ENCODE results near the gene PCBP3. TPM values are rescaled to one million over a fixed set of nuclear protein-coding genes. Genes with fewer than 3 reads are reported as not detected.

PCBP3 gene
- total RNA-seq, 2 experiments from 2014 or later: 1.3 to 1.4 TPM

- CTCF ChIA-PET: no interaction called here
- POLR2A ChIA-PET: no interaction called here
- Mint-ChIP-seq H3K4me3 (no peak overlapping the region), H3K9me3 (ENCODE audit: insufficient read depth) (no peaks in the 10 kb centered on the region), H3K4me1 (ENCODE audit: low read depth) (no peaks in the 10 kb centered on the region), H3K36me3 (ENCODE audit: low read depth) (no peaks in the 10 kb centered on the region), H3K27me3 (ENCODE audit: low read depth) (no peaks in the 10 kb centered on the region), H3K27ac (no peak overlapping the region)
- no peak for ATAC-seq
- DNase-seq: no peak
These were observed 262.8 kb downstream of the PCBP3 start for GRCh38 chr21:45906196-45906805.

DNA sequence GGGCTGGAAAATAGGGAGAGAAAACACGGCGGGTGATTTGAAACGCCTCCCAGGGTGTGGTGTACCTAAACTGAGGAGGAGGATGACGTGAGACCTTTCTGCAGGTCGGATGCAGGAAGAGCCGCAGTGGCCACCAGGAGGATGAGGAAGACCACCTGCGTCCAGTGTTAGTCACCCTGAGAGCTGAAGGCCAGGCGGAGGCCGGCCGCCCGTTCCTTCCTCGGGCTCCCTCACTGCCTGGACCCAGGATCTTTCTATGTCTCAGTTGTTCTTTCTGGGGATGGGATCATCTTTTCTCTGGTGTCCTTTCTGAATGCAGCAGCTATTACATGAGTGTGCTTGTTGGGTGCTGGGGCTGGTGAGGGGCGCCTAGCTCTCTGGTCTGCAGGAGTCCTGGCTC, 263.3 kb downstream of the PCBP3 start:
- ChIA-PET POLR2A (no interaction called here), CTCF (no interaction called here)
- ATAC-seq (no peak), DNase-seq (no peak)
- no peak overlapping the region for H3K27ac Mint-ChIP-seq
- no peak overlapping the region for H3K4me3 Mint-ChIP-seq
- H3K27me3 Mint-ChIP-seq (ENCODE audit: low read depth): no peaks in the 10 kb centered on the region
- no peaks in the 10 kb centered on the region for H3K9me3 Mint-ChIP-seq (ENCODE audit: insufficient read depth)
- no peaks in the 10 kb centered on the region for H3K36me3 Mint-ChIP-seq (ENCODE audit: low read depth)
- H3K4me1 Mint-ChIP-seq (ENCODE audit: low read depth): no peaks in the 10 kb centered on the region

- H3K9me3 Mint-ChIP-seq (ENCODE audit: insufficient read depth): no peaks in the 10 kb centered on the region
- DNase-seq (no peak), ATAC-seq (no peak)
- H3K27me3 Mint-ChIP-seq (ENCODE audit: low read depth): no peaks in the 10 kb centered on the region
- H3K36me3 Mint-ChIP-seq (ENCODE audit: low read depth): no peaks in the 10 kb centered on the region
- ChIA-PET CTCF (no interaction called here), POLR2A (no interaction called here)
- H3K4me3 Mint-ChIP-seq: no peak overlapping the region
- H3K4me1 Mint-ChIP-seq (ENCODE audit: low read depth): no peaks in the 10 kb centered on the region
- no peak overlapping the region for H3K27ac Mint-ChIP-seq
These were observed 265.2 kb downstream of the PCBP3 start for GRCh38 chr21:45908536-45909237.

GRCh38 chr21:45909238-45909988, 265.9 kb downstream of the PCBP3 start:
- POLR2A ChIA-PET: no interaction called here
- CTCF ChIA-PET: no interaction called here
- no peaks in the 10 kb centered on the region for H3K27me3 Mint-ChIP-seq (ENCODE audit: low read depth)
- no peak overlapping the region for H3K4me3 Mint-ChIP-seq
- no peak overlapping the region for H3K27ac Mint-ChIP-seq
- H3K9me3 Mint-ChIP-seq (ENCODE audit: insufficient read depth): no peaks in the 10 kb centered on the region
- H3K36me3 Mint-ChIP-seq (ENCODE audit: low read depth): no peaks in the 10 kb centered on the region
- no peaks in the 10 kb centered on the region for H3K4me1 Mint-ChIP-seq (ENCODE audit: low read depth)
- no peak for DNase-seq
- no peak for ATAC-seq

DNA sequence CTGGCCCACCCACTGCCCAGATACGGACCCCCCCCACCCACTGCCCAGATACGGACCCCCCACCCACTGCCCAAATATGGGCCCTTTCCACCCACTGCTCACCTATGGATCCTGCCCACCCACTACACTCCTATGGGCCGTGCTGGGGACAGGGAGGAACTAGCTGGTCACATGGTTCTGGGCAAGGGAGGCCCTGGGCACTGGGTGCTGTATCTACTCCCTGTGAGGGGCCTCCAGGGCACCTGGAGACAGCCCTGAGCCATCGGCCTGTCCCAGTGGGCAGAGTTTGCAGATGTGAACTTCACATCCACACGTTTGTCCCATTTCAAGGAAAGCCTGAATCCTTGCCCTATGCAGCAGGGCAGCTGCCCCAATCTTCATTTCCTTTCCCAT, 266.6 kb downstream of the PCBP3 start:
- CTCF ChIA-PET: no interaction called here
- DNase-seq (no peak), ATAC-seq (no peak)
- H3K4me3 Mint-ChIP-seq: no peak overlapping the region
- POLR2A ChIA-PET: no interaction called here
- H3K27me3 Mint-ChIP-seq (ENCODE audit: low read depth): no peaks in the 10 kb centered on the region
- H3K36me3 Mint-ChIP-seq (ENCODE audit: low read depth): no peaks in the 10 kb centered on the region
- peaks cover 2% of the 10 kb centered on the region for H3K4me1 Mint-ChIP-seq (ENCODE audit: low read depth)
- H3K9me3 Mint-ChIP-seq (ENCODE audit: insufficient read depth): no peaks in the 10 kb centered on the region
- no peak overlapping the region for H3K27ac Mint-ChIP-seq

- no peak for ATAC-seq
- Mint-ChIP-seq H3K36me3 (ENCODE audit: low read depth) (no peaks in the 10 kb centered on the region), H3K27me3 (ENCODE audit: low read depth) (no peaks in the 10 kb centered on the region), H3K4me1 (ENCODE audit: low read depth) (peaks cover 3% of the 10 kb centered on the region), H3K4me3 (no peak overlapping the region), H3K27ac (no peak overlapping the region), H3K9me3 (ENCODE audit: insufficient read depth) (no peaks in the 10 kb centered on the region)
- ChIA-PET POLR2A (no interaction called here), CTCF (no interaction called here)
- DNase-seq: no peak
These were observed 267.2 kb downstream of the PCBP3 start for GRCh38 chr21:45910548-45911221.

DNA sequence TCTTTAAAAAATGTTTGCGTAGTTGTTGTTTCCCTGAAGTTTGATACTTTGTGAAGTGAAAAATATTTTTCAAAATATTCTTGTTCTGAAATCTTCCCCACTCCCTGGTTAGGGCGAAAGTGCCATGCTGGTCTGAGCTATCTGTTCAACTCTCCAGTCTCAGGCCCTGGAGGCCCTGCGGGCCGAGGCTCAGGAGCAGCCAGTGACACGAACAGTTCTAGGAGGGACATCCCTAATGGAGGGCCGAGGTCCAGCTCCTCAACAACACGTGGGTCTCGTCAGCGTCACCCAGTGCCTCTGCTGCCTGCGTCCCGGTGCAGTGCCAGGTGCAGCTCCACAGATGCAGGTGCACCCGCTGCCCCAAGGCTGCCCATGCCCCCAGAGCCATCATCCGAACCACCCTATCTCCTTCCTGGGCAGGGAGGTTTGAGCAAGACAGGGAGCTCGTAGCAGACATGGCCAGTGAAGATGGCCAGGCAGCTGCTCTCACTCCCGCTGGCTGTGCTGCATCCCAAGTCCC, 268.3 kb downstream of the PCBP3 start:
- CTCF ChIA-PET: no interaction called here
- POLR2A ChIA-PET: no interaction called here

DNA sequence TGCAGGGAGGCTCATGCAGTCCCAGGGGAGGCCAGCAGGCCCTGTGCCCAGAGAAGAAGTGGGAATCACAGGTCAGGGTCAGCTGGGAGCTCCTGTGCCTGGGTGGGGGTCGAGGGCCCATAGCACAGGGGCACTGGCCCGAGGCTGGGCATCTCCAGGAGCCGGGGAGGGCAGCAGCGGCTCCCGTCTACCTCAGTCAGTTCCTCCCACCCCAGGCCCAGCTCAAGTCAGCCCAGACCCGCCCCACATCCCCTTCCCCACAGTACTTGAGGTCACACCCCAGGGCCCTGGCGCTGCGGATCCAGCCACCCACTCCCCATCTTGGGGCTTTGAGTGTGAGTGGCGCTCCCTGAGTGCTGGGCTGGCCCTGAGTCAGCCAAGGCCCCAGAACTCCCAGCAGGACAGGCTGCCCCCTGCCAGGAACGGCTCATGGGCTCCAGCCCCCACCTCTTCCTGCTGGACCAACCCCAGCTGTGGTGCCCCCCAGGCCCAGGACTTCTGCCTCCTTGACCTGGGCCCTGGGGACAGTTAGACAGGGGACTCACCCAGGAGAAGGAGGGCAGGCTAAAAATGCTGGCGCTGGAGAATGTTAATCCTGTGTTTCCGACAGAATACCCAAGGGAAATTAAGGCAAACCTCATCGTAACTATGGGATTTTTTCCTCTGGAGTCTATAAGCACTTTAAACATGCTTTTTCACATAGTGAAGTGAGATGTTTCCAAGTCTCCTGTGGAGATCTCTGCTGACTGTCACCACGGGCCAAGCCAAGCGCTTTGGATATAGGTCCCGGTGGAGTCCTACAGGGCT, 269.3 kb downstream of the PCBP3 start:
- no peaks in the 10 kb centered on the region for H3K36me3 Mint-ChIP-seq (ENCODE audit: low read depth)
- no peaks in the 10 kb centered on the region for H3K27me3 Mint-ChIP-seq (ENCODE audit: low read depth)
- POLR2A ChIA-PET: no interaction called here
- ATAC-seq (no peak), DNase-seq (no peak)
- CTCF ChIA-PET: no interaction called here
- peaks cover 5% of the 10 kb centered on the region for H3K4me1 Mint-ChIP-seq (ENCODE audit: low read depth)
- H3K4me3 Mint-ChIP-seq: no peak overlapping the region
- H3K27ac Mint-ChIP-seq: no peak overlapping the region
- H3K9me3 Mint-ChIP-seq (ENCODE audit: insufficient read depth): no peaks in the 10 kb centered on the region

More for the DNA sequence above, 268.3 kb downstream of the PCBP3 start:
- H3K4me3 Mint-ChIP-seq: no peak overlapping the region
- no peak for ATAC-seq
- no peaks in the 10 kb centered on the region for H3K27me3 Mint-ChIP-seq (ENCODE audit: low read depth)
- H3K36me3 Mint-ChIP-seq (ENCODE audit: low read depth): no peaks in the 10 kb centered on the region
- H3K4me1 Mint-ChIP-seq (ENCODE audit: low read depth): peaks cover 5% of the 10 kb centered on the region
- no peaks in the 10 kb centered on the region for H3K9me3 Mint-ChIP-seq (ENCODE audit: insufficient read depth)
- DNase-seq: no peak
- H3K27ac Mint-ChIP-seq: no peak overlapping the region

GRCh38 chr21:45913418-45913765, 269.9 kb downstream of the PCBP3 start:
- no peak overlapping the region for H3K27ac Mint-ChIP-seq
- CTCF ChIA-PET: no interaction called here
- no peaks in the 10 kb centered on the region for H3K27me3 Mint-ChIP-seq (ENCODE audit: low read depth)
- H3K9me3 Mint-ChIP-seq (ENCODE audit: insufficient read depth): no peaks in the 10 kb centered on the region
- no peak overlapping the region for H3K4me3 Mint-ChIP-seq
- H3K4me1 Mint-ChIP-seq (ENCODE audit: low read depth): peaks cover 5% of the 10 kb centered on the region
- ATAC-seq (no peak), DNase-seq (no peak)
- no peaks in the 10 kb centered on the region for H3K36me3 Mint-ChIP-seq (ENCODE audit: low read depth)
- POLR2A ChIA-PET: no interaction called here

GRCh38 chr21:45913886-45914285, 270.4 kb downstream of the PCBP3 start:
- Mint-ChIP-seq H3K27me3 (ENCODE audit: low read depth) (no peaks in the 10 kb centered on the region), H3K9me3 (ENCODE audit: insufficient read depth) (no peaks in the 10 kb centered on the region), H3K36me3 (ENCODE audit: low read depth) (no peaks in the 10 kb centered on the region), H3K27ac (no peak overlapping the region), H3K4me3 (no peak overlapping the region), H3K4me1 (ENCODE audit: low read depth) (peaks cover 5% of the 10 kb centered on the region)
- DNase-seq (no peak), ATAC-seq (no peak)
- ChIA-PET CTCF (no interaction called here), POLR2A (no interaction called here)

DNA sequence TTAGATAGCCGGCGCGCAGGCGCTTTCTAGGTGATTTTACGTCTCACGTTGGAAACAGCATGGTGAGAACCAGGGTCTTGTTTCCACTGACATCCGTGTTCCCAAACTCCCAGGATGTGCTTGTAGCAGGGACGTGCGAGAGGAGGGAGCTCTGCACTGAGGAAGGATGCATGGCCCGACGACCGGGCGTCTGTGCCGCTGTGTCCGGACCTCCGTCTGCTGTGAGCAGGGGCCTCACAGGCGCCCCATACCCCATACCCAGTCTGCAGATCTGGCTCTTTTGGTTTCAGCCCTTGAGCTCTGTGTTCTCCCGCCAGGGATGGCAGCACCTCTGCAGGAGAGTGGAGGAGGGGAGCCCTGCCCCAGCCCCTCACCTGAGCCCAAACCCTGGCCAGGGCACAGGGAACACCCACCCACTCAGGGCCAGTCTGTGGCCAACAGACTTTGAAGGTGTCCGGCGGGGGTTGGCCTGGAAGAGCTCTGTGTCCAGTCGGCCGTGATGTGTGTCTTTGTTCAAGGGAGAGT, 270.9 kb downstream of the PCBP3 start:
- ATAC-seq: no peak
- CTCF ChIA-PET: no interaction called here
- no peak overlapping the region for H3K4me3 Mint-ChIP-seq
- H3K36me3 Mint-ChIP-seq (ENCODE audit: low read depth): no peaks in the 10 kb centered on the region
- no peaks in the 10 kb centered on the region for H3K27me3 Mint-ChIP-seq (ENCODE audit: low read depth)
- no peaks in the 10 kb centered on the region for H3K9me3 Mint-ChIP-seq (ENCODE audit: insufficient read depth)
- H3K4me1 Mint-ChIP-seq (ENCODE audit: low read depth): peaks cover 5% of the 10 kb centered on the region
- POLR2A ChIA-PET: no interaction called here
- no peak overlapping the region for H3K27ac Mint-ChIP-seq
- DNase-seq: no peak

All from activated CD8-positive, alpha-beta T cell treated with anti-CD3 and anti-CD28 coated beads, Interleukin-2, amount 10 ng/mL, durations not matched to agents 7 days and 5 days (primary cell).